GM12872 (cell line): ENCODE data around the gene BRICD5.

ENCODE experiments used
- TF ChIP-seq, protein P1 (sequence below): IDR thresholded peaks from 3 replicates; pipeline ENCODE4 v1.5.1; 2011; ENCODE audit warnings: low read depth, mild to moderate bottlenecking, low read length, moderate library complexity; ENCODE audit not compliant: insufficient read depth

The BRICD5 gene

DNA sequence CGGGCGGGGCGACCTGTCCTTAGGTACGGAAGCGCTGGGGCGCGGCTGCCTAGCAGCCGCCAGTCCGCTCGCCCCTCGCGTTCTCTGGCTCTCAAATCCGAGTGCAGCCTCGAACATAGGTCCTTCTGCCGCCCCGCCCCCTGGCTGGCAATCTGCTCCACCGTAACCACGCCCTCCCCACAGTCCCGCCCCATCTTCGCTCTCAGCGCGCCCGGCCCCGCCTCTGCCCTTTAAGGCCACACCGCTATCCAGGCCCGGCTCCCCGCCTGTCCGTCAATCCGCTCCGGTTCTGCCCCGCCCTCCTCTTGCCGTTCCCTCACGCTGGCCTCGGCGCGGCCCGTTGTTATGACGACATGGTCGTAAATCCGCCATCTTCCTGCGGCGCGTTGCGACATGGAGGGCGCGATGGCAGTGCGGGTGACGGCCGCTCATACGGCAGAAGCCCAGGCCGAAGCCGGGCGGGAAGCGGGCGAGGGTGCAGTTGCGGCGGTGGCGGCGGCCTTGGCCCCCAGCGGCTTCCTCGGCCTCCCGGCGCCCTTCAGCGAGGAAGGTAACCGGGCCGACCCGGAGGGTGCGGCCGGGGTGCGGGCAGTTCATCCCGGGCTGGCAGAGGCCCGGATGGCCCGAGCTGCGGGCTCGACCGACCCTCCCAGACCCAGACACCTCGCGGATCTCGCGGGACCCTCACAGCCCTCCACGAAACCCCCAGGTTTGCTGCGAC, 12.7 kb upstream of the BRICD5 start, which contains the start of gene E4F1:
Gene E4F1, plus strand, starts transcription at position 371 of the 721 bp plus-strand sequence. Its CDS starts 23 bp downstream, at position 394.
- TF ChIP-seq, protein P1, sequence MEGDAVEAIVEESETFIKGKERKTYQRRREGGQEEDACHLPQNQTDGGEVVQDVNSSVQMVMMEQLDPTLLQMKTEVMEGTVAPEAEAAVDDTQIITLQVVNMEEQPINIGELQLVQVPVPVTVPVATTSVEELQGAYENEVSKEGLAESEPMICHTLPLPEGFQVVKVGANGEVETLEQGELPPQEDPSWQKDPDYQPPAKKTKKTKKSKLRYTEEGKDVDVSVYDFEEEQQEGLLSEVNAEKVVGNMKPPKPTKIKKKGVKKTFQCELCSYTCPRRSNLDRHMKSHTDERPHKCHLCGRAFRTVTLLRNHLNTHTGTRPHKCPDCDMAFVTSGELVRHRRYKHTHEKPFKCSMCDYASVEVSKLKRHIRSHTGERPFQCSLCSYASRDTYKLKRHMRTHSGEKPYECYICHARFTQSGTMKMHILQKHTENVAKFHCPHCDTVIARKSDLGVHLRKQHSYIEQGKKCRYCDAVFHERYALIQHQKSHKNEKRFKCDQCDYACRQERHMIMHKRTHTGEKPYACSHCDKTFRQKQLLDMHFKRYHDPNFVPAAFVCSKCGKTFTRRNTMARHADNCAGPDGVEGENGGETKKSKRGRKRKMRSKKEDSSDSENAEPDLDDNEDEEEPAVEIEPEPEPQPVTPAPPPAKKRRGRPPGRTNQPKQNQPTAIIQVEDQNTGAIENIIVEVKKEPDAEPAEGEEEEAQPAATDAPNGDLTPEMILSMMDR: no peak

DNA sequence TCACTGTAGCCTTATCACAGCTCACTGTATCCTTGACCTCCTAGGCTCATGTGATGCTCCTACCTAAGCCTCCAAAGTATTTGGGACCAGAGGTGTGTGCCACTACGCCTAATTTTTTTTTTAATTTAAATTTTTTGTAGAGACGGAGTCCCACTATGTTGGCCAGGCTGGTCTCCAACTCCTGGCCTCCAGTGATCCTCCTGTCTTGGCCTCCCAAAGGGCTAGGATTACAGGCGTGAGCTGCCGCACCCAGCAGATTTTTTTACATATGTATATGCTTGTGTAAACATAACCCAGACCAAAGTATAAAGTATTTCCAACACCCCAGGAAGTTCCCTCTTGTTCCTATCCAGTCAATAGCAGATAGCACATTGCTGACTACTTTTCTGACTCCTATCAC, 5.7 kb upstream of the BRICD5 start:
- TF ChIP-seq, protein P1: no peak

DNA sequence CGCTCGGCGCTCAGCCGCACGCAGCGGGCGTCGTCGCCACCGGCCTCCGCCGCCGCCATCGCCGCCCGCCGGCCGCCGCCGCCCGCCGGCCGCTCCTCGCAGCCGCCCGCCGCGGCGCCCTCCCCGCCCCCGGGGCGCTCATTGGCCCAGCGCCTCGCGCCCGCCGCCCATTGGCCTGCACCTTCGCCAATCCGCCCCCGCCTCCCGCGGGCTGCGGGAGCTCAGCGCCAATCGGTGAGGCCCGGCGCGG, 4.0 kb upstream of the BRICD5 start, which contains the start of gene PGP:
Gene PGP, minus strand, starts transcription at position 122 of the 250 bp plus-strand sequence. Its CDS starts 63 bp downstream, at position 59.
- TF ChIP-seq, protein P1: no peak

DNA sequence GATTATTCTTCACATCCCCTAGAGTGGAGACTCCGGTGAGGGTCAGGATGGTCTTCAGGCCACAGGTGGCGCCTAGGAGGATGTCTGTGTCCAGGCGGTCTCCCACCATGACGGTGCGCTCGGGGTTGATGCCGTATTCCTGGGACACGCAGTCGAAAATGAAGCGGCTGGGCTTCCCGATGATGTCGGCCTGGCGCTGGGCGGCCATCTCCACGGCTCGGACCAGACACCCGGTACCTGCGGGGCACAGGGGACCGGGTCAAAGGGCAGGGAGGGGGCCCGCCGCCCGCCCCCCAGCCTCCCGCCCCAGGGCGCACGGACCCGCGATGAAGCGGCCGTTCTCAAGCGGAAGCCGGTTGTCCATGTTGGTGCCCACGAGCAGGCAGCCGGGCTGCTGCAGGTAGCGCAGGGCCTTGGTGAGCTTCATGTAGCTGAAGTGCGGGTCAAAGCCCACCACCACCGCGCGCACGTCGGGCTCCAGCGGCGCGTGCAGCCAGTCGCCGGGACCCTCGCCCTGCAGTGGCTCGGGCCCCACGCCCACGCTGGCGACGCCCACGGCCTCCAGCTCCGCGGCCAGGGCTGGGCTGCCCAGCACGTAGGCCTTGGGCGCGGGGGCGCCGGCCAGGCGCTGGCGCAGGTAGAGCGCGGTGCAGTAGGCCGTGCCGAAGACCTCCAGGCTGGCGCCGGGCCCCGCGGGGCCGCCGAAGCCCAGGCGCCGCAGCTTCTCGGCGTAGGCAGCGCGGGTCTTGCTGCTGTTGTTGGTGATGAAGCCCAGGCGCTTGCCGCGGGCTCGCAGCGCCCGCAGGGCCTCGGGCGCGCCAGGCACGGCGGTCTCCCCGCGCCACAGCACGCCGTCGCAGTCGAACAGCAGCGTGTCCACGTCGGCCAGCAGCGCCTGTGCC, 3.4 kb upstream of the BRICD5 start:
- TF ChIP-seq, protein P1: no peak

DNA sequence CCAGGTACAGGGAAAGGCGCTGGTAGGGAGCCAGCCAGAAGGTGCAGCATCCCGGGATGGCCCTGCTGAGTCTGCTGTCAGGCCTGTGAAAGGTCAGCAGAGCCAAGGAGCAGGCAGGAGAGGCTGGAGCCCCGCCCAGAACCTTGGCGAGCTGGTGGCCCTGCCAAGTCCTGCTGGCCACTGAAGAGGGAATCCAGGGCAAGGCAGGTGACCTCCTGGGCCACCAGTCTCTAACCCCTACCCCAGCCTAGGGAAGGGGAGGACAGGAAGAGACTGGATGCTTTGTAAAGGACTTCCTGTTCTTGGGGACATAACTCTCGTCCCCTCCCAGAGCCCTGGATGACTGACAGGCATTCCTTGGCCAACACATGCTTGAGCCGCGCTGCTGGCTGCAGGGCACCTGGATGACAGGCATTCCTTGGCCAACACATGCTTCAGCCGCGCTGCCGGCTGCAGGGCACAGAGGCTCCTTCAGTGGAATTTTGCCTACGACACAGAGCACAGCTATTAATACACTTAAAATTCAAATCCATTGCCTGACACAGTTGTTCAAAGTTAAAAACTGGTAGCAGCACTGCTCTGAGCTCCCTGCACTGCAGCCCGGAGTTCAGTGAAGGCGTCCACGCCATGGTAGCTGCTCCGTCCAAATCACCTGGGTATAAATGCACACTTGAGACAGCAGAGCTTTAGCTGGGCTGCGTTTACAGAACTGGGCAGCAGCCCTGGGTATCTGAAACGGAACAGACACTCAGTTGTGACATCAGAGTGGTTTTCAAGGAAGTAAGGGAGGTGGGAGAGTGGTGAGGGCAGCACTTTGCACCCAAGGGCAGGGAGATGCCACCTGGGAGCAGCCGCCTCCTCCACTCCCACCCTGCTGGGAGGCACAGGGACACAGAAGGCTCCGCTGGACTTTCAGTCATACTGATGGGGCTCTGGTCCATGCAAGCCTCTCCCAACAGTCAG, 2.0 kb upstream of the BRICD5 start:
- TF ChIP-seq, protein P1: no peak

DNA sequence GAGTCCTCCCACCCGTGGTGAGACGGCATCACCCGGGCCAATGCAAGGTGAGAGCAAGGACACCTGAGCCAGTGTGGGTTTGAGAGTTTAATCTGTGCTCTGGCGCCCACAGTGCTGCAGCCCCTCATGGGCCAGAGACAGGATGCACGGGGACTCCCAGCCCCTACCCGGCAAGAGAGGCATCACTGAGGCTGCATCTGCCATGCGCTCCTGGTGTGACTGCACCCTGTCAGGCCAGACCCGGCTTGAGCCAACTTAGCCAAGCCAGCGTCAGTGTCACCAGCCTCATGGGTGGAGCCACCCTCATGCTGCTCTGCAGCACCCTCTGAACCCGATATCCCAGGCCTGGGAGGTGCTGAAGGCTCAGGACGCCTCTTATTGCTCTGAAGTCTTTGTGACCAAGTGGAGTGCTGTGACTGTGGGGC, 1.3 kb upstream of the BRICD5 start:
- TF ChIP-seq, protein P1: no peak
